ENCODE data around the gene AFF3.

GRCh38 chr2:99808361-99809200 is 333.8 kb downstream of the AFF3 start:
- TF ChIP-seq POLR2A (IDR thresholded peaks at IDR 0.05) (no peak), CTCF (IDR thresholded peaks at IDR 0.05) (no peak), POLR2AphosphoS5 (IDR thresholded peaks at IDR 0.05) (no peak)

All from stomach (tissue), 4 donors.